CD4-positive, alpha-beta T cell treated with Interleukin-15 for 1 hour (primary cell): ENCODE data around the gene PHTF2.

ENCODE experiments used
- DNase-seq: peaks from one replicate; pipeline ENCODE4 v3.0.0-alpha.2; 2020

PHTF2 gene

DNA sequence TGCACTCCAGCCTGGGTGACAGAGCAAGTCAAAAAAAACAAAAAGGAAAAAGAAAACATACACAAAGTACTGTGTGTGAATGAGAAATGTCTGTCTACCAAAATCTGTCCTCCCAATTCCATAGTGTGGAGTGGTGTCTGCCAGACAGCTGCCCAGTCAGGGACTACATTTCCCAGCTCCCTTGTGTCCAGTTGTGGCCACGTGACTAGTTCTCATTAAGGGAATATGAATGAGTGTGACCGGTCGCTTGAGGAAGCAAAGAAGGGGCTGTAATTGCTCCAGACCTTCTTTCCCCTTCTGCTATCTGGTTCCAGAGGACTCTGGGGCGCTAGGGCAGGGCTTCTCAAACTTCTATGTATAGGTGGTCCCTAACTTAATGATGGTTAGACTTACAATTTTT is 204.1 kb downstream of the PHTF2 start:
- no peak for DNase-seq

DNA sequence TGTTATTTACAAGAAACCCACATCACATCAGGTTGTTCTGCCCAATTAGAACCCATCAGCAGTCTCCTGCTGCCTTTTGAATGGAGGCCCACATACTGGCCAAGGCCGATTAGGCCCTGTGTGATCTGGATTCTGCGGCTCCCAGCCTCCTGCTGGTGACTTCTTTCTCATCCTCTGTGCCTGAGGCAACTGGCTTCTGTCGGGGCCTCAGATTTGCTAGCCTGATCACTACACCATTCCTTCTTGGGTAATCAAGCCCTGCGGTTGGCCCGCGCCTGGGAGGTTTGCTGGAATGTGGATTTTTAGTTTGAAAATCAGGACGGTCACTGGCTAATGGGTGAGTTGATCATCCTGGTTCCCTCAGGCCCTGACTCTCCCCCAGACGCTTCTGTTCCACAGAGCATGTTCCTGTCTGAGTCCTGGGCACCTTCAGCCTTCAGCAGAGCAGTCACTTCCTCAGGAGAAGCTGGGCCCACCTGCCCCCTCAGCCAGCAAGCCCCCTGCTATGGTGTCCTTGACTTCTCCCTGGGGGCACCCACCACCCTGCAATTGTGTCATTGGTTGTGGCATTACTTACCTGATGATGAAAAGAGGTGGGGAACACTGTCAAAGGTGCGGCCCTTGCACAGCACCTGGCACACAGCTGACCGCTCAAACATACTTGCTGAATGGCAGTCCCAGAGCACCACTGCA is 207.6 kb downstream of the PHTF2 start:
- no peak for DNase-seq
